K562 (cell line): ENCODE measurements around the gene TYW3. TPM values are rescaled to one million over a fixed set of nuclear protein-coding genes. Genes with fewer than 3 reads are reported as not detected.

Source experiments
- ATAC-seq: fragments of 200-7000 bp; cut with Tn5 transposase; 3 replicates; pipeline ENCODE4 v1.9.1; 2020; ENCODE audit warnings: moderate library complexity
- BruUV-seq: library from RNA; stranded (reverse); fragments of 400-500 nt; replicated peaks from 2 replicates; lab custom pipeline; 2021; lab: Mats Ljungman, UMichigan
- CTCF ChIA-PET: fragments of 300-600 bp; formaldehyde crosslinking; extraction: SDS; loops from one replicate; lab custom pipeline; 2021; ENCODE audit warnings: low intra/inter-chr PET ratio; lab: Yijun Ruan, JAX
- POLR2A ChIA-PET: fragments of 300-600, 350-650 bp; sonication (Branson Sonifier 250); formaldehyde crosslinking; extraction: SDS; loops from one replicate; lab custom pipeline; 2021; ENCODE audit warnings: antibody characterized with exemption, inconsistent platforms; lab: Yijun Ruan, JAX
- DNase-seq, 4 experiments: peaks; one replicate each; pipeline versions ENCODE4 v3.0.0 to v3.0.0-alpha.2; 2011 to 2018; ENCODE audit warnings: low spot score in 3 of 4, mixed read lengths in 3 of 4; ENCODE audit errors: extremely low read depth in 1 of 4
- FAIRE-seq: peaks from 2 replicates; lab custom pipeline; 2011; peaks lifted over from hg19 to GRCh38; lab: Jason Lieb, UNC
- H2AFZ ChIP-seq: 2 replicates; pipeline ENCODE4 v1.6.0; 2011; ENCODE audit warnings: low read depth, low read length, control low read depth, inconsistent platforms
- H3K27ac ChIP-seq: fragments of 200-600 bp; 3 replicates; pipeline ENCODE4 v1.8.0; 2011; ENCODE audit warnings: low read depth, mild to moderate bottlenecking, control low read depth, inconsistent platforms, low read length, moderate library complexity, mixed read lengths; ENCODE audit errors: extremely low read depth
- H3K27me3 ChIP-seq, 2 experiments: fragments of 300-600 bp in 1 of 2; 2 replicates in 1 of 2; 3 replicates in 1 of 2; pipeline versions ENCODE4 v1.6.0 to v1.8.0; 2011; ENCODE audit warnings: inconsistent platforms in 2 of 2, low read length in 2 of 2, mild to moderate bottlenecking in 1 of 2, mixed read lengths in 1 of 2, moderate library complexity in 1 of 2; ENCODE audit not compliant: control insufficient read depth in 2 of 2, insufficient read depth in 2 of 2
- H3K36me3 ChIP-seq: fragments of 300-600 bp; 3 replicates; pipeline ENCODE4 v1.8.0; 2011; ENCODE audit warnings: mild to moderate bottlenecking, low read length, inconsistent platforms; ENCODE audit not compliant: control insufficient read depth, insufficient read depth
- H3K4me1 ChIP-seq, 2 experiments: fragments of 200-600 bp in 1 of 2; replicated peaks in 1 of 2; 2 replicates in 1 of 2; 3 replicates in 1 of 2; pipeline versions ENCODE4 v1.5.1 to v1.8.0; 2011; ENCODE audit warnings: inconsistent platforms in 2 of 2, low read length in 2 of 2, mild to moderate bottlenecking in 1 of 2, mixed read lengths in 1 of 2, moderate library complexity in 1 of 2; ENCODE audit not compliant: control insufficient read depth in 2 of 2, insufficient read depth in 2 of 2
- H3K4me2 ChIP-seq: 2 replicates; pipeline ENCODE4 v1.6.1; 2011; ENCODE audit warnings: low read length, control low read depth, inconsistent platforms, mixed read lengths; ENCODE audit not compliant: insufficient read depth
- H3K4me3 ChIP-seq: fragments of 200-600 bp; sonication (generic), shearing (Covaris generic); 2 replicates; pipeline ENCODE4 v1.5.1; 2016; ENCODE audit warnings: control low read depth, inconsistent platforms
- H3K79me2 ChIP-seq: fragments of 200-600 bp; 3 replicates; pipeline ENCODE4 v1.8.0; 2011; ENCODE audit warnings: low read length, inconsistent platforms; ENCODE audit not compliant: control insufficient read depth, insufficient read depth
- H3K9ac ChIP-seq, 2 experiments: 2 replicates each; pipeline versions ENCODE4 v1.6.0 to v1.6.1; 2011; ENCODE audit warnings: low read depth in 2 of 2, low read length in 2 of 2, control low read depth in 1 of 2, inconsistent platforms in 1 of 2, mild to moderate bottlenecking in 1 of 2, mixed read lengths in 1 of 2; ENCODE audit not compliant: insufficient read depth in 1 of 2
- H3K9me1 ChIP-seq: one replicate; pipeline ENCODE4 v1.6.0; 2011; ENCODE audit warnings: inconsistent platforms, mild to moderate bottlenecking, low read length, moderate library complexity; ENCODE audit not compliant: control insufficient read depth, insufficient read depth
- H3K9me3 ChIP-seq: replicated peaks from 2 replicates; pipeline ENCODE4 v1.5.1; 2011; ENCODE audit warnings: low read depth, low read length, inconsistent platforms; ENCODE audit not compliant: control insufficient read depth, insufficient read depth
- H4K20me1 ChIP-seq: replicated peaks from 2 replicates; pipeline ENCODE4 v1.6.1; 2011; ENCODE audit warnings: low read length, inconsistent platforms, mixed read lengths; ENCODE audit not compliant: control insufficient read depth, insufficient read depth
- ATF1 ChIP-seq, 2 experiments: fragments of 450-650 bp in 1 of 2; IDR thresholded peaks; 2 replicates each; pipeline ENCODE4 v1.6.1; 2016; ENCODE audit warnings: missing compliant biosample characterization in 1 of 2, missing genetic modification characterization in 1 of 2
- CEBPB ChIP-seq: fragments of 450-650 bp; IDR thresholded peaks from 2 replicates; pipeline ENCODE4 v1.6.1; 2016; ENCODE audit warnings: missing genetic modification characterization, missing compliant biosample characterization
- CEBPG ChIP-seq, 3 experiments: fragments of 200-800 bp in 1 of 3; sonication (Bioruptor generic) in 1 of 3; sonication (generic) in 1 of 3; formaldehyde crosslinking in 1 of 3; IDR thresholded peaks in 2 of 3; conservative IDR thresholded peaks in 1 of 3; 2 replicates each; pipeline versions ENCODE4 v1.6.1 to v1.8.0; 2016 to 2022; ENCODE audit warnings: missing compliant biosample characterization in 2 of 3, missing genetic modification characterization in 2 of 3, mild to moderate bottlenecking in 1 of 3, missing genetic modification reagents in 1 of 3
- CXXC5 ChIP-seq: fragments of 250-450 bp; sonication (Bioruptor Pico); IDR thresholded peaks from 2 replicates; pipeline ENCODE4 v1.8.0; 2022; ENCODE audit warnings: inconsistent platforms, mild to moderate bottlenecking, moderate library complexity
- ETS2 ChIP-seq: IDR thresholded peaks from 2 replicates; pipeline ENCODE4 v1.6.1; 2016; ENCODE audit warnings: borderline replicate concordance, missing genetic modification characterization, mild to moderate bottlenecking, moderate library complexity, missing compliant biosample characterization; ENCODE audit not compliant: poor library complexity, severe bottlenecking
- ILF3 ChIP-seq: fragments of 450-650 bp; IDR thresholded peaks from 2 replicates; pipeline ENCODE4 v1.6.1; 2018; ENCODE audit warnings: antibody characterized with exemption, mild to moderate bottlenecking, moderate library complexity, borderline replicate concordance
- NCOA4 ChIP-seq: fragments of 450-650 bp; IDR thresholded peaks from 2 replicates; pipeline ENCODE4 v1.6.1; 2018; ENCODE audit warnings: mild to moderate bottlenecking; ENCODE audit not compliant: partially characterized antibody
- NFIC ChIP-seq: fragments of 450-650 bp; IDR thresholded peaks from 2 replicates; pipeline ENCODE4 v1.6.1; 2017; ENCODE audit warnings: mild to moderate bottlenecking, inconsistent platforms
- POLR3A ChIP-seq: IDR thresholded peaks from 2 replicates; pipeline ENCODE4 v1.6.1; 2011; ENCODE audit warnings: borderline replicate concordance, mild to moderate bottlenecking, moderate library complexity; ENCODE audit not compliant: insufficient read length, insufficient read depth; ENCODE audit errors: extremely low read depth
- PTRF ChIP-seq: fragments of 450-650 bp; IDR thresholded peaks from 2 replicates; pipeline ENCODE4 v1.6.1; 2016; ENCODE audit warnings: mild to moderate bottlenecking, missing genetic modification characterization, missing compliant biosample characterization
- RUNX1 ChIP-seq: sonication (generic); IDR thresholded peaks from 2 replicates; pipeline ENCODE4 v1.6.1; 2016; ENCODE audit warnings: antibody characterized with exemption, low read depth
- SMC3 ChIP-seq: conservative IDR thresholded peaks from 2 replicates; pipeline ENCODE4 v1.6.1; 2011; ENCODE audit warnings: low read depth, low read length, improper control_type of control experiment; ENCODE audit not compliant: insufficient read depth
- ZNF695 ChIP-seq: fragments of 450-650 bp; formaldehyde crosslinking; IDR thresholded peaks from 2 replicates; pipeline ENCODE4 v1.4.0; 2020; ENCODE audit warnings: mild to moderate bottlenecking, moderate library complexity
- ZNF766 ChIP-seq: fragments of 200-800 bp; sonication (Bioruptor generic); conservative IDR thresholded peaks from 2 replicates; pipeline ENCODE4 v1.6.1; 2016; ENCODE audit warnings: missing genetic modification characterization, missing compliant biosample characterization
- WGBS: fragments of 100-300 bp; shearing (Covaris generic); methylation state at CpG from one replicate; pipeline ENCODE4 v1.1.6; 2016; ENCODE audit warnings: low coverage, mixed read lengths; ENCODE audit not compliant: insufficient coverage; ENCODE audit errors: missing lambda C conversion rate; 5-methylcytosine and 5-hydroxymethylcytosine counted together
- in situ Hi-C: fragments of 300-500 bp; cut with MboI; formaldehyde crosslinking; loops from 4 replicates; pipeline ENCODE4 v1.15.0; 2018; ENCODE audit warnings: inconsistent platforms, mixed read lengths
- intact Hi-C: fragments of 100-400 bp; cut with micrococcal nuclease; formaldehyde crosslinking; loops from 2 replicates; pipeline ENCODE4 v1.14.2; 2022
- polyA plus RNA-seq, 8 experiments: library from polyadenylated mRNA; depleted of rRNA in 4 of 8; stranded (reverse) in 5 of 8; unstranded in 3 of 8; fragments of >200 nt; fragmentation: Nextera tagmentation in 2 of 8; fragmentation: Illumina TruSeq in 1 of 8; extraction: Ambion mirVana in 2 of 8; extraction: Trizol in 1 of 8; gene quantifications; 2 replicates each; pipeline versions ENCODE4 v1.2.1 to v1.2.3, GENCODE V29; 2011 to 2014; ENCODE audit warnings: inconsistent platforms in 1 of 8, missing spikeins in 1 of 8
- total RNA-seq, 7 experiments: library from RNA; depleted of rRNA in 6 of 7; stranded (reverse); fragments of >200 nt in 6 of 7; fragmentation: Illumina TruSeq in 2 of 7; extraction: Trizol in 2 of 7; gene quantifications; 2 replicates each; pipeline versions ENCODE4 v1.2.1 to v1.2.3, GENCODE V29; 2011 to 2021; ENCODE audit warnings: low replicate concordance in 1 of 7
- TF ChIP-seq, protein P1 (sequence below): fragments of 250-450 bp; sonication (Bioruptor Pico); IDR thresholded peaks from 2 replicates; pipeline ENCODE4 v1.8.0; 2022; ENCODE audit warnings: moderate library complexity, mild to moderate bottlenecking, inconsistent platforms
- TF ChIP-seq, protein P2 (sequence below): fragments of 250-450 bp; sonication (Bioruptor Pico); IDR thresholded peaks from 2 replicates; pipeline ENCODE4 v1.4.0; 2020; ENCODE audit warnings: borderline replicate concordance
- TF ChIP-seq, protein P3 (sequence below): fragments of 450-650 bp; formaldehyde crosslinking; IDR thresholded peaks from 2 replicates; pipeline ENCODE4 v1.4.0; 2020; ENCODE audit warnings: mild to moderate bottlenecking, moderate library complexity

The TYW3 gene
- total and polyA plus RNA-seq, 9 of the 15 experiments (the other 6 are each of a cell fraction or from before 2014, with no cell fraction given) = 22.0 to 54.0 (median 41.1) TPM

DNA sequence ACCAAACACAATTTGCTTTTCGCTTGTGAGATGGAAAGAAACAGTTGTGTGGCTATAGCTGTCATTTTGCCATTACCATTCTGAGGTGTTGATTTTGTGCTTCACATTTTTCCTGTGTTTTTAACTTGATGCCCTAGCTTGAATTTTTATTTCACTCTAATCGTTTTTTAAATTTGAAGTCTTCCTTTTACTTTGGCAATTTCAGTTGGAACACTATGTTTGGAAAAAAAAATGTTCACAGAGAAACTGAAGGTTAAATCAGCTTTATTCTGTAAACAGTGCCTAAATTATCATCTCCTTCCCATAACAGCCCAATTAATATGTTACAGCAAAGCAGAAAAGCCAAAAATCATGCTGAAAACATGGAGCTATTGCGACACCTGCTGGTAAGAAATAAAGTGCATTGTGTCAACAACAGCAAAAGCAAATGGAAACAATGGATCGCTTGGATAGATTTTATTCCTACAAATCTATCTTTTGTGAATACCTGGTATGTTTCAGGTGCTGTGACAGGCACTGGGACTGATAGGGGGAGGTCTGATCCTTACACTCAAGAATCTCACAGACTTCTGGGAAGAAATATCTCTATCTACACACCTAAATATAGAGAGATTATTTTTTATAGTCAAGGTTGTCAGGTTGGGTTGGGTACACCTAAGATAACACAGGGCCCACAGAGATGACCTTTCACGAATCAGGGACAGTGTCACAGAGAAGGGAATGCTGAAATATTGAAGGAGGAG, 43.2 kb upstream of the TYW3 start:
- POLR2A ChIA-PET = interaction anchor here (0.7 kb wide), 1 partner anchor 491 kb away, joined by 3 read pairs; no protein-coding TSS in a partner anchor
- intact Hi-C loops = loop anchor here (2.0 kb wide), 2 partner anchors 43 to 849 kb away; partner anchors contain the start of genes CRYZ and TYW3
- H2AFZ ChIP-seq = no peak overlapping the region
- BruUV-seq = no TSS peak
- H3K36me3 ChIP-seq = no peaks in the 10 kb centered on the region
- H3K27me3 ChIP-seq = no peaks in the 10 kb centered on the region
- no peak overlapping the region; the same call in 1 of the 2 replicates for H3K4me2 ChIP-seq
- H3K27ac ChIP-seq = no peak overlapping the region
- CTCF ChIA-PET = no interaction called here
- in situ Hi-C loops = no loop called here
- ATAC-seq (peak; percentile 83), DNase-seq (peak; percentile 17 to 75 (median 23)), FAIRE-seq (peak; percentile 75)
- H3K9me3 ChIP-seq = no peaks in the 10 kb centered on the region
- no peaks in the 10 kb centered on the region for H3K79me2 ChIP-seq
- H3K4me1 ChIP-seq = no peaks in the 10 kb centered on the region
- no peak overlapping the region for H3K4me3 ChIP-seq
- 3% methylated on average over 5 of the region's 5 CpGs for WGBS
- no peaks in the 10 kb centered on the region for H3K9me1 ChIP-seq
- no peak overlapping the region for H3K9ac ChIP-seq
- no peaks in the 10 kb centered on the region for H4K20me1 ChIP-seq
- TF ChIP-seq ZNF766 (CRISPR knock-in tag) (no peak), ETS2 (tag) (no peak), SMC3 (peak; percentile 47), ATF1 (CRISPR knock-in tag; IDR thresholded peaks at IDR 0.05) (no peak), ATF1 (tag; IDR thresholded peaks at IDR 0.05) (no peak), CEBPG (CRISPR knock-in tag; IDR thresholded peaks at IDR 0.05) (no peak), CEBPG (tag; conservative IDR thresholded peaks at IDR 0.05 in 1 of 2, IDR thresholded peaks at IDR 0.05 in 1 of 2) (peak; percentile 82 to 83), CXXC5 (CRISPR knock-in tag) (no peak), ILF3 (no peak), POLR3A (no peak), CEBPB (tag) (peak; percentile 89), RUNX1 (no peak), NFIC (no peak), PTRF (tag) (no peak), NCOA4 (no peak), ZNF695 (CRISPR knock-in tag) (no peak)
- TF ChIP-seq, protein P1, sequence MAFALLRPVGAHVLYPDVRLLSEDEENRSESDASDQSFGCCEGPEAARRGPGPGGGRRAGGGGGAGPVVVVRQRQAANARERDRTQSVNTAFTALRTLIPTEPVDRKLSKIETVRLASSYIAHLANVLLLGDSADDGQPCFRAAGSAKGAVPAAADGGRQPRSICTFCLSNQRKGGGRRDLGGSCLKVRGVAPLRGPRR = no peak
- TF ChIP-seq, protein P2, sequence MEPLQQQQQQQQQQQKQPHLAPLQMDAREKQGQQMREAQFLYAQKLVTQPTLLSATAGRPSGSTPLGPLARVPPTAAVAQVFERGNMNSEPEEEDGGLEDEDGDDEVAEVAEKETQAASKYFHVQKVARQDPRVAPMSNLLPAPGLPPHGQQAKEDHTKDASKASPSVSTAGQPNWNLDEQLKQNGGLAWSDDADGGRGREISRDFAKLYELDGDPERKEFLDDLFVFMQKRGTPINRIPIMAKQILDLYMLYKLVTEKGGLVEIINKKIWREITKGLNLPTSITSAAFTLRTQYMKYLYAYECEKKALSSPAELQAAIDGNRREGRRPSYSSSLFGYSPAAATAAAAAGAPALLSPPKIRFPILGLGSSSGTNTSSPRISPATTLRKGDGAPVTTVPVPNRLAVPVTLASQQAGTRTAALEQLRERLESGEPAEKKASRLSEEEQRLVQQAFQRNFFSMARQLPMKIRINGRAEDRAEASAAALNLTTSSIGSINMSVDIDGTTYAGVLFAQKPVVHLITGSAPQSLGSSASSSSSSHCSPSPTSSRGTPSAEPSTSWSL (CRISPR knock-in tag) = no peak
- TF ChIP-seq, protein P3, sequence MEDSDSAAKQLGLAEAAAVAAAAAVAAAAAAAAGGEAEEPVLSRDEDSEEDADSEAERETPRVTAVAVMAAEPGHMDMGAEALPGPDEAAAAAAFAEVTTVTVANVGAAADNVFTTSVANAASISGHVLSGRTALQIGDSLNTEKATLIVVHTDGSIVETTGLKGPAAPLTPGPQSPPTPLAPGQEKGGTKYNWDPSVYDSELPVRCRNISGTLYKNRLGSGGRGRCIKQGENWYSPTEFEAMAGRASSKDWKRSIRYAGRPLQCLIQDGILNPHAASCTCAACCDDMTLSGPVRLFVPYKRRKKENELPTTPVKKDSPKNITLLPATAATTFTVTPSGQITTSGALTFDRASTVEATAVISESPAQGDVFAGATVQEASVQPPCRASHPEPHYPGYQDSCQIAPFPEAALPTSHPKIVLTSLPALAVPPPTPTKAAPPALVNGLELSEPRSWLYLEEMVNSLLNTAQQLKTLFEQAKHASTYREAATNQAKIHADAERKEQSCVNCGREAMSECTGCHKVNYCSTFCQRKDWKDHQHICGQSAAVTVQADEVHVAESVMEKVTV (CRISPR knock-in tag) = peak; percentile 66
